SU-DHL-6 (cell line): ENCODE data around the gene SLC9A6.

ENCODE experiments used
- H2AFZ ChIP-seq: fragments of 200-600 bp; sonication (generic); 2 replicates; pipeline ENCODE4 v1.6.1; 2014; ENCODE audit warnings: low read depth, mild to moderate bottlenecking, moderate library complexity, mixed read lengths, antibody characterized with exemption, low read length; ENCODE audit not compliant: severe bottlenecking
- H3F3A ChIP-seq: fragments of 200-600 bp; shearing (Covaris generic); 2 replicates; pipeline ENCODE4 v1.6.0; 2016; ENCODE audit warnings: antibody characterized with exemption, mild to moderate bottlenecking; ENCODE audit not compliant: insufficient read depth
- H3K27ac ChIP-seq: fragments of 200-600 bp; sonication (generic); 2 replicates; pipeline ENCODE4 v1.5.1; 2016; ENCODE audit warnings: low read depth, mild to moderate bottlenecking, low read length, moderate library complexity, mixed read lengths
- H3K27me3 ChIP-seq: fragments of 200-600 bp; sonication (generic), shearing (Covaris generic); 2 replicates; pipeline ENCODE4 v1.6.0; 2014; ENCODE audit warnings: mild to moderate bottlenecking, low read length
- H3K36me3 ChIP-seq: fragments of 200-600 bp; sonication (generic); 2 replicates; pipeline ENCODE4 v1.6.1; 2014; ENCODE audit warnings: mild to moderate bottlenecking, low read length, mixed read lengths
- H3K4me2 ChIP-seq: fragments of 300-600, 200-600 bp; shearing (Covaris generic), sonication (generic); 2 replicates; pipeline ENCODE4 v1.6.0; 2014; ENCODE audit warnings: low read length, low read depth, mild to moderate bottlenecking; ENCODE audit not compliant: poor library complexity, severe bottlenecking
- H3K4me3 ChIP-seq: fragments of 200-600 bp; sonication (generic); 2 replicates; pipeline ENCODE4 v1.5.1; 2014; ENCODE audit warnings: antibody characterized with exemption, low read length, mild to moderate bottlenecking, mixed read lengths; ENCODE audit not compliant: insufficient read depth, poor library complexity, severe bottlenecking
- H3K79me2 ChIP-seq: fragments of 200-600 bp; sonication (generic); 2 replicates; pipeline ENCODE4 v1.6.1; 2014; ENCODE audit warnings: mild to moderate bottlenecking, low read length, moderate library complexity; ENCODE audit not compliant: insufficient read depth
- H3K9ac ChIP-seq: fragments of 200-600 bp; sonication (generic); 2 replicates; pipeline ENCODE4 v1.7.0; 2014; ENCODE audit warnings: mild to moderate bottlenecking, low read length
- H3K9me2 ChIP-seq: fragments of 200-600 bp; sonication (generic); replicated peaks from 2 replicates; pipeline ENCODE4 v1.6.1; 2014; ENCODE audit warnings: low read length; ENCODE audit not compliant: insufficient read depth
- H3K9me3 ChIP-seq: fragments of 200-600 bp; sonication (generic); 2 replicates; pipeline ENCODE4 v1.6.1; 2014; ENCODE audit warnings: low read length, mixed read lengths; ENCODE audit not compliant: insufficient read depth
- H4K20me1 ChIP-seq: fragments of 200-600 bp; sonication (generic); 2 replicates; pipeline ENCODE4 v1.6.1; 2014; ENCODE audit warnings: low read depth, mild to moderate bottlenecking, antibody characterized with exemption, low read length, moderate library complexity, mixed read lengths
- EZH2phosphoT487 ChIP-seq: fragments of 200-600 bp; sonication (generic), shearing (Covaris generic); conservative IDR thresholded peaks from 2 replicates; pipeline ENCODE4 v1.6.1; 2018; ENCODE audit warnings: mild to moderate bottlenecking, antibody characterized with exemption, low read length, moderate library complexity, mixed read lengths
- TF ChIP-seq, protein P1 (sequence below): fragments of 200-600 bp; sonication (generic); IDR thresholded peaks from one replicate; pipeline ENCODE4 v1.5.1; 2017; ENCODE audit warnings: antibody characterized with exemption, mild to moderate bottlenecking, low read length, moderate library complexity; ENCODE audit not compliant: insufficient read depth, poor library complexity, severe bottlenecking

Gene SLC9A6

DNA sequence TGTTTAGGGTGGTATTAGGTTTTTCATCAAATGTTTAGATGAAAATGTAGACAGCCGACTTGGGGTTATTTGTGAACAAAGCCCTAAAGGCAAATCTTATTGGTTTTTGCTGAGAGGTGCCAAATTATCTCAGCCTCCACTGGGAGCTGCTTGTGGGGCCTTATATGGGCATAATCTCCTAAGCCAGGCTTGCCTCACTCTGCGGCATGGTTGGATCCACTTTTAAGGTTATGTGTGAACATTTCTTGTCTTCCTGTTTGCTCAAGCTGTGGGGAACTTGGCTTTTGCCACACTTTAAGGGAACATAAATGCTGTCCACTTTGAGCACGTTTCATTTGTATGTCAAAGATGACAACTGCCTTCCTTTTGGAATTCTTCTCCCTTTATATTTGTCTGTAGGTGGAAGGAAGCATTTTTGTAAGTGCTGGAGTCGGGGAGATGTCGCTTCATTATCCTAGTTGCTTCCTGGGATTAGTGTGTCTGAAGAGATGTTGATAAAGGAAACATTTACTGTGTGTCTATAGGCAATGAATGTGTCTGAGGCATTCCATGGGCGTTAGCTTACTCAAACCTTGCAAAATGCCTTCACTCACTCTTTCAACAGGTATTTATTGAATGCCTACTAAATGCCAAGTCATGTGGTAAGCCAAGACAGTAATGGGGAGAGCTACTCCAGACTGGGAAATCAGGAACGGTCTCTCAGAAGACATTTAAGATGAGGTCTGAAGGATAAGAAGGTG, 78.3 kb downstream of the SLC9A6 start:
- Histone ChIP-seq H4K20me1 (no peaks in the 10 kb centered on the region), H3K27ac (no peak overlapping the region), H3K79me2 (no peaks in the 10 kb centered on the region), H3K9me3 (no peaks in the 10 kb centered on the region), H3K9me2 (no peaks in the 10 kb centered on the region), H3K4me3 (no peak overlapping the region), H2AFZ (no peak overlapping the region), H3K36me3 (no peaks in the 10 kb centered on the region), H3F3A (no peaks in the 10 kb centered on the region), H3K4me2 (no peak overlapping the region), H3K27me3 (no peaks in the 10 kb centered on the region), H3K9ac (no peak overlapping the region)
- TF ChIP-seq, protein P1, sequence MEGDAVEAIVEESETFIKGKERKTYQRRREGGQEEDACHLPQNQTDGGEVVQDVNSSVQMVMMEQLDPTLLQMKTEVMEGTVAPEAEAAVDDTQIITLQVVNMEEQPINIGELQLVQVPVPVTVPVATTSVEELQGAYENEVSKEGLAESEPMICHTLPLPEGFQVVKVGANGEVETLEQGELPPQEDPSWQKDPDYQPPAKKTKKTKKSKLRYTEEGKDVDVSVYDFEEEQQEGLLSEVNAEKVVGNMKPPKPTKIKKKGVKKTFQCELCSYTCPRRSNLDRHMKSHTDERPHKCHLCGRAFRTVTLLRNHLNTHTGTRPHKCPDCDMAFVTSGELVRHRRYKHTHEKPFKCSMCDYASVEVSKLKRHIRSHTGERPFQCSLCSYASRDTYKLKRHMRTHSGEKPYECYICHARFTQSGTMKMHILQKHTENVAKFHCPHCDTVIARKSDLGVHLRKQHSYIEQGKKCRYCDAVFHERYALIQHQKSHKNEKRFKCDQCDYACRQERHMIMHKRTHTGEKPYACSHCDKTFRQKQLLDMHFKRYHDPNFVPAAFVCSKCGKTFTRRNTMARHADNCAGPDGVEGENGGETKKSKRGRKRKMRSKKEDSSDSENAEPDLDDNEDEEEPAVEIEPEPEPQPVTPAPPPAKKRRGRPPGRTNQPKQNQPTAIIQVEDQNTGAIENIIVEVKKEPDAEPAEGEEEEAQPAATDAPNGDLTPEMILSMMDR, result no peak
- no peak for TF ChIP-seq EZH2phosphoT487

GRCh38 chrX:136064661-136065043, 79.4 kb downstream of the SLC9A6 start:
- Histone ChIP-seq H3K36me3 (no peaks in the 10 kb centered on the region), H3K27ac (no peak overlapping the region)

GRCh38 chrX:136065044-136065671, 79.9 kb downstream of the SLC9A6 start:
- H3K9me3 ChIP-seq, result no peaks in the 10 kb centered on the region
- TF ChIP-seq, protein P1, result no peak
- no peak for TF ChIP-seq EZH2phosphoT487
- no peaks in the 10 kb centered on the region for H4K20me1 ChIP-seq
- H3K27me3 ChIP-seq, result no peaks in the 10 kb centered on the region
- H2AFZ ChIP-seq, result no peak overlapping the region
- no peaks in the 10 kb centered on the region for H3K36me3 ChIP-seq
- no peak overlapping the region for H3K9ac ChIP-seq
- H3F3A ChIP-seq, result no peaks in the 10 kb centered on the region
- H3K79me2 ChIP-seq, result no peaks in the 10 kb centered on the region
- no peaks in the 10 kb centered on the region for H3K9me2 ChIP-seq
- H3K4me3 ChIP-seq, result no peak overlapping the region
- H3K27ac ChIP-seq, result no peak overlapping the region
- no peak overlapping the region for H3K4me2 ChIP-seq

More at GRCh38 chrX:136064661-136065043, 79.4 kb downstream of the SLC9A6 start:
- Histone ChIP-seq H3K27me3 (no peaks in the 10 kb centered on the region), H4K20me1 (no peaks in the 10 kb centered on the region), H3K79me2 (no peaks in the 10 kb centered on the region), H2AFZ (no peak overlapping the region), H3F3A (no peaks in the 10 kb centered on the region), H3K9me3 (no peaks in the 10 kb centered on the region), H3K9me2 (no peaks in the 10 kb centered on the region), H3K4me3 (no peak overlapping the region), H3K4me2 (no peak overlapping the region), H3K9ac (no peak overlapping the region)
- TF ChIP-seq, protein P1, result no peak
- no peak for TF ChIP-seq EZH2phosphoT487
